ENCODE measurements around the gene SCYGR1. TPM values are rescaled to one million over a fixed set of nuclear protein-coding genes. Genes with fewer than 3 reads are reported as not detected.
"Not testable (repeated sequence)": the region's sequence is repeated elsewhere in the genome, so short reads cannot be mapped to it uniquely, and the experiment has no call there.

SCYGR1 gene
- total RNA-seq, 1 experiment from 2014 or later: not detected

DNA sequence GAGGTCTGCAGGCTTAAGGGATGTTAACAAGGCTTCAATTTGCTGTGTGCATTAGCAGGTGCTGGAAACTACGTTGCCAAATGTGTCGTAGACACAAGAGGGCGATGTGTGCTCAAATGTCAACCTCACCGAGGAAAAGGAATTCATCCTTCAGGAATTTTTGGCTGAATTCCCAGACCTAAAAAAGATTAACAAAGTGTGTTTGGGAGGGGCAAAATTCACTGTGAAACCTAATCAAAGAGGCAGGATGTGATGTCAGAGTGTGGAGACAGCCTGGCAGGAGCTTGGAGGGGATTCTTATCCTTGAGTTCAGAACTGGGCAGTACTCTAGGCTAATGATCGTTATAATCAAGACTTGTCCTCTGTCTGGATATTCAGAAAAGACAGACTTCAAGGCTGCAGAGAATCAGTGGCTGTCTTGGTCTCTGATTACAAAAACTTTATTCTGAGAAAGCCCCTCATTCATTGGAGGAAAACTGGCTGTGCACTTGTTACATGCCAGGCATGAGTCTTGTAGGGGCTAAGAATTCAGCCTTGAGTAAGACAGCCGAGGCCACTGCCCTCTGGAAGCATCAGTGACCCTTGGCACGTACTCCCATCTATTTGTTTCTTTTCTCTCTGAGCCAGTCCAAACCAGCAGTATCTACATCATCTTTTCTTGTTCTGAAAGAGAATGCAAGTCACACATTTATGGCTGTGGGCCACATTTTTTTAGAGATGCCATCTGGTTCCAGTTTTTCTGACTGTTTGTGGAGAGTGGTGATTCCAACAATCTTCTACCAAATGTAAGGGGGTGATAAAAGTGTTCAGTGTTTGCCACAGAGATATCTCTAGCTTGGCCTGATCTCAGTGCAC, 18.7 kb upstream of the SCYGR1 start:
- in situ Hi-C loops (cut with HindIII; ENCODE audit: low pct_unique_long_range_greater_than_20kb, low sequenced_read_pairs): no loop called here
- peak; percentile 97 for DNase-seq (ENCODE audit: low read depth)

DNA sequence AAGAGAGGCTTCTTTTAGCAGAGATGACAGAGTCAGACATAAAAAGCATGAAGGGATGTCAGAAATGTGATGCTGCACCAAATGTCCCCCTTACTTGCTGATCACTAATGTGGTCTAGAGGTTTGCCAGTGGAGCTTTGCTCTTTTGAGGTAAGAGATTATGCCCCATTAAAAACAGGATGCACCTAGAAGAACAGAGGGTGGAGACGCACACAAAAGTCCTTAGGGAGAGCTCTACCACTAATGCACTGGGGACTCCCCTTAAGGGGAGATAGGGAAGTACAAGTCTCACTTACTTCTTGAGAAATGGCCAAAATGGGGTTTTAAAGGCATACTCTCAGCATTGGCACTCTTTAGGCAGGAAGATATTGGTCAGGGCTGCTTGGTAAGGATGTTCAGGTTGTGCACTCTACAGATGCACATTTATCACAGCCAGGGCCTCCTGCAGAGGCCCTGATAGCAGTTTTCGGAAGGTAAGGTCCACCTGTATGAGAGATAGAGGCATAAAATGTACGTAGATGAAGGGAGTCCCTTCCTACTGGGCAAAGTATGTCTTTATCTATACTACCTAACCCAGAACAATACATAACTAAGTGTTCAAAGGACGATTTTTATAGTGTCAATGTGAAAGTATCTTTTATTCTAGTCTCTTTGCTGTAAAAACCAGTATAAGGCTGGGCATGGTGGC, 17.0 kb upstream of the SCYGR1 start:
- in situ Hi-C loops (cut with HindIII; ENCODE audit: low pct_unique_long_range_greater_than_20kb, low sequenced_read_pairs): no loop called here

DNA sequence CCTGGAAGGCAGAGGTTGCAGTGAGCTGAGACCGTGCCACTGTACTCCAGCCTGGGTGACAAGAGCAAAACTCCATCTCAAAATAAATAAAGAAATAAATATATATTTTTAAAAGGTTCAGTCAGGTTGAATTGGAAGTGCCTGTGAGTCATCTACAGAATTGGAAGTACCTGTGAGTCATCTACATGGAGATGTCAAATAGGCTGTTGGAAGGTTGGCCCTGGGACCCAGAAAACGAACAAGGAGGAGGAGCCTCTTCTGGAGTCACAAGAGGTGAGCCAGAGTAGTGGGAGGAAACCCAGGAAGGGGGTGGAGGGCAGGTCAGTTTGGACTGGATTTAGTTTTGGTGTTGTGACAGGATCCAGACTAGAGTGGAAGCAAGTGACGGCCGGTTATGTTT, 15.2 kb upstream of the SCYGR1 start:
- in situ Hi-C loops (cut with HindIII; ENCODE audit: low pct_unique_long_range_greater_than_20kb, low sequenced_read_pairs): no loop called here
- DNase-seq (ENCODE audit: low read depth): no peak

More for the DNA sequence above, 17.0 kb upstream of the SCYGR1 start:
- no peak for DNase-seq (ENCODE audit: low read depth)

DNA sequence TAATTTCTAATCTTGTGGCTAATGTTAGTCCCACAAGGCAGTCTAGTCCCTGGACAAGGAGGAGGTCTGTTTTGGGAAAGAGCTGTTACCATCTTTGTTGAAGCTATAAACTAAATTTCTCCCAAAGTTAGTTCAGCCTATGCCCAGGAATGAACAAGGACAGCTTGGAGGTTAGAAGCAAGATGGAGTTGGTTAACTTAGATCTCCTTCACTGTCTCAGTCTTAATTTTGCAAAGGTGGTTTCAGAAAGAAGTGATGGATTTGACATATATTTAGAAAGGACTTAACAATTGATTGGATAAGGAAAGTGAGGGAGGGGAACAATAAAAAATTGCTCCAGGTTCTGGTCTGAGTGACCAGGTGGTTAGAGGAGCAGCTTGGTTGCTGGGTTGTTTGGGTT, 14.6 kb upstream of the SCYGR1 start:
- no peak for DNase-seq (ENCODE audit: low read depth)
- in situ Hi-C loops (cut with HindIII; ENCODE audit: low pct_unique_long_range_greater_than_20kb, low sequenced_read_pairs): no loop called here

DNA sequence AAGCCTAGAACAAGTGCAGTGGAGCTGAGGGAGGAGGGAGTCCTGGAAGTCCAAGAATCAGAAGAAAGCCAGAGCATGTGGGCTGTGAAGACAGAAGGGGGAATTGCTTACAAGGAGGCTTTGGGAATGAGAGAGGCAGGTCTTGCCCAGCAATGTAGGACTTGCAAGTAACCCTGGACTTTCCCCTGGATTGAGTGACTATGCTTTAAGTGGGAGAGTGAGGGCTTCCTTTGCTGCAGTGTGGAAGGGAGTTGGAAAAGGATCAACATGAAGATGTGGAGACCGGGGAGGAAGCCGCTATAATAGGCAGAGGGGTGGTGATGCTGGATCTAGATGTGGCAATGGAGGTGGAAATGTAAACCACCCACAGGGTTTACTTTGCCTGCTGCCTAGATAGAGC, 13.8 kb upstream of the SCYGR1 start:
- no peak for DNase-seq (ENCODE audit: low read depth)
- in situ Hi-C loops (cut with HindIII; ENCODE audit: low pct_unique_long_range_greater_than_20kb, low sequenced_read_pairs): no loop called here

DNA sequence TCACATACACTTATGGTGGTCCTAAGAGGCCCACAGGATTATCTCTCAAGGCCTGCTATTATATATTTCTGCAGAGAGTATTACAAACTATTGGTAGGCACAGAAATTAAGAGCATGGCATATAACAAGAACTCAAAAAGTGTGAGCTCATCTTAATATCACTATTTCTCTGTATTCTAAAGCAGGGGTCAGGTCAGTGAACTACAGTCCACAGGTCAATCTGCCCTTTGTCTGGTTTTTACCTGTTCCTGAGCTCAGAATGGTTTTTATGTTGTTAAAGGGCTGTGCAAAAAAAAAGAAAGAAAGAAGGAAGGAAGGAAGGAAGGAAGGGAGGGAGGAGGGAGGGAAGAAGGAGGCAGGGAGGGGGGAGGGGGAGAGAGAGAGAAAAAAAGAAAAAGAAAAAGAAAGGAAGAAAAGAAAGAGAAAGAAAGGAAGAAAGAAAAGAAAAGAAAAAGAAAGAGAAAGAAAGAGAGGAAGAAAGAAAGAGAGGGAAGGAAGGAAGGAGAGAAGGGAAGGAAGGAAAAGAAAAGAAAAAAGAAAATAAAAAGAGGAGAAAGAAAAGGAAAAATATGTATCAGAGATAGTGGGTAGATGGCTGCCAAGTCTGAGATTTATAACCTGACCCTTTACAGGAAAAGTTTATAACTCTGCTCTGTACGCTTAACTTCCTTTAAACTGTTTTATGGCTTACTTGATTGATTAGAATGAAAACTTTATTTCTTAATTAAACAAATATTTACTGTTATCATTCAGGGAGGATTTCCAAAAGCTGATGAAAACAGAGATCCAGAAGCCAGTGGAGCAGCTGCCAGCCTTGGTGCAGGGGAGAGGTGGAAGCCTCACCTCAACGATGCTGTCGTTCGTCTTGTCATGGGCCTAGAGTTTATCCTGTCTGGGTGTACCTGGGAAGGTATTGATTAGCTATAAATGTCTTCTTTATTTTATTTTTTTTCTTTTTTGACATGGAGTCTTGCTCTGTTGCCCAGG, 11.2 kb upstream of the SCYGR1 start:
- DNase-seq (ENCODE audit: low read depth): no peak
- in situ Hi-C loops (cut with HindIII; ENCODE audit: low pct_unique_long_range_greater_than_20kb, low sequenced_read_pairs): no loop called here

DNA sequence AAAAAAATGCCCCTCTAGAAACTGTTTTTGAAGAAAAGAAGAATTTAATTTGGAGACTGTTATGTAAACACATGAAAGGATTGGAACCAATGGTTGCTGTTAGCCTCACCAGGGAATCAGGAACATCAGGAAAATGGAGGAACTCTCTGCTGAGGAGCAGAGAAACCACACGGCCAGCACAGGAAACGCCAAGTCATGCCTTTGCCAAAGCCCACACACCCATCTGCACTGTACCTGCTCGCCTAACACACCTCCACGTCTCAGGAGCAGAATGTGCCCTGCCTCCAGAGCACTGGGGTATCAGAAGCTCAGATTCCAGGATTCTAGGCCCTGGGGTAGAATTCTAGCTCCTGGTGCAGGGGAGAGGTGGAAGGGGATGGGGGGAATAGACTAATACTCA, 9.8 kb upstream of the SCYGR1 start:
- in situ Hi-C loops (cut with HindIII; ENCODE audit: low pct_unique_long_range_greater_than_20kb, low sequenced_read_pairs): no loop called here
- DNase-seq (ENCODE audit: low read depth): no peak

DNA sequence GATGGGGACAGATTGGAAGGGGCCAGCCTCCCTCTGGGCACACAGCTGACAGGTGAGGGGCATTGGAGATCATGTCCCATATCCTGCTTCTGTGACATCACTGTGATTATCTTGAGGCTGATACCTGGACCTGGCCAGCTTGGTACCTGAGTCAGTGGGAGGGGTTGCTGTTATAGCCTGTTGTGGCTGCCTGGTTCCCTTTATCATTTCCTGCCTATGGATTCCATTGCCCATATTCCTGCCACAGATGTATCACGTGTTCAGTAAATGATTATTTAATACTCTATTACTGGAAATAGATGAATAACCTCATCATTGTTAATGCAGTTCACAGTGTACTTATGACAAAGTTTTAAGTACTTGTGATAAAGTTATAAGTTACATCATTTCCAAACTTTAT, 7.8 kb upstream of the SCYGR1 start:
- no peak for DNase-seq (ENCODE audit: low read depth)
- in situ Hi-C loops (cut with HindIII; ENCODE audit: low pct_unique_long_range_greater_than_20kb, low sequenced_read_pairs): no loop called here

DNA sequence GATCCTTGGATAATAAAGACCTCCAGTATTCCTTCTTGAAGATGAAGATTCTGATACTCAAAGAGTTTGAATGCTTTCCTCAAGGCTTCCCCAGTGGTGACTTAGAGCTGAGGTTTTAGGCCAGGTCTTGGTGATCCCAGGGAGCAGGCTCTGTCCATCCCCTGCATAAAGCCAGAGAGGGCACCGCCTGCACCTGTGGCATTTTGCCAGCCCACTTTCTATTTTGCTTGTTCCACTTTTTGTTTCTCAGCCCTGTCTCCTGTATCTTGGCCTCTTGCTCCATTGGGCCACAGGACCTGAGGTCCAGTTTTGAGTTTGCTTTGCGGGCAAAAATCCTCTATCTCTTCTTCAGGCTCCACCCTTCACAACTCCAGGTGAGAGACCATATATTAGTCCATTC, 6.7 kb upstream of the SCYGR1 start:
- in situ Hi-C loops (cut with HindIII; ENCODE audit: low pct_unique_long_range_greater_than_20kb, low sequenced_read_pairs): no loop called here
- no peak for DNase-seq (ENCODE audit: low read depth)

DNA sequence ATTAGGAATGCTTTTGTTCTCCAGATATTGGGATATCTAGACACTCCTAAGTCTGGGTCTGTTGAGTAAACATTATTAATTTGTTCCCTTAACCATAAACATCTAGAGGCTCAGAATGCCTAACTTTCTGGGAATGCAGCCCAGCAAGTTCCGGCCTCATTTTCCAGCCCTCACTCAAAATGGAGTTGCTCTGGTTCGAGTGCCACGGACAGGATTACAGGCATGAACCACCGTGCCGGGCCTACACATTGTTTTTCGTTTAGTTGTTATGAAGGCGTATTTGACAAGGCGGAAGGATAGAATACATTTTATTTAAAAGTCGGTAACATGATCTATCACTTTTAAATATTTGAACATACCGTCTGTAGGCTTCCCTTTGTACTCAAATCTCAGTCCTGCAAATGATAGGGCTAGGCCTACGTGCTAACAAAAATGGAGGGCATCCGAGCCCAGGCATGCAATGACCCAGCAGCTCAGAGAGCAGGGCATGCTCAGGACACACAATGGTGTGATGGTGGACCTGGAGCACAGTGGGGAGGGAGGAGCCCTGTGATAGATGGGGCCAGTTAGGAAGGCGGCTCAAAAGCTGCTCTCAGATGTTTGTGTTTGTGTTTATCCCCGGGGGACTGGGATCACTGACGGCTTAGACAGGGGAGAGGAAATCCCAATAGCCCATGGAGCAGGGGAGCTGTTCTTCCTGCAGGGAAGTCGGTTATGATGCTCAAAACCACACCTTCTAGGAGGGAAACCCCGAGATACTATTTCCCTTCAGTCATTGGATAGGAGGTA, 2.9 kb upstream of the SCYGR1 start:
- DNase-seq (ENCODE audit: low read depth): no peak
- in situ Hi-C loops (cut with HindIII; ENCODE audit: low pct_unique_long_range_greater_than_20kb, low sequenced_read_pairs): no loop called here

DNA sequence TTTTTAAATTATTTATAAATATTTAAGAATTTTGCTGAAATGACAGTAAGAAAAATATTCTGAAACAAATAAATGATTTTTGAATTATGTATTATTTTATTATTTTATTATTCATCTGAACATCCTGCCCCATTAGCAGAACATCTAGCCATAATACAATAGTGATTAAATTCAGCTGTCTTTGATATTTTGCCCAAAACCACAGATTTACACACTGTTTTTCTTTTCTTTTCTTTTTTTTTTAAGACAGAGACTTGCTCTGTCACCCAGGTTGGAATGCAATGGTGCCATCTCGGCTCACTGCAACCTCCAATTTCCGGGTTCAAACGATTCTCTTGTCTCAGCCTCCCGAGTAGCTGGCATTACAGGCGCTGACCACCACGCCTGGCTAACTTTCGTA, 1.9 kb upstream of the SCYGR1 start:
- no peak for DNase-seq (ENCODE audit: low read depth)
- in situ Hi-C loops (cut with HindIII; ENCODE audit: low pct_unique_long_range_greater_than_20kb, low sequenced_read_pairs): no loop called here

DNA sequence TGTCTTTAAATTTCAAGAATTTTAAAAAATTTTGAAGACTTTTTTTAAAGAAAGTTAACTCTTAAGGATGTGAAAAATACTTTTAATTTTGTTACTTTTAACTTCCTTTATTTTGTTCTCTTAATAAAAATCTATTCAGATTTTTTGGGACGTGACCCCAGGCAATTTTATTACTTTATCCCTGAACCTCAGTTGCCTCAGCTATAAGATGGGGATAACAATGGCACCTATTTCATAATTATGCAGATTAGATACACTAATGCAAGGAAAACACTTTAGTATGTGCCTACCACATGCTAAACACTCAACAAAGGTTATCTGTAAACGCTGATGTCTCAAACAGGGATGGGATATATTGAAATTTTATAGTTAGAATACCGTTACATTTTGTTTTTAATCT, 1.5 kb upstream of the SCYGR1 start:
- no peak for DNase-seq (ENCODE audit: low read depth)
- in situ Hi-C loops (cut with HindIII; ENCODE audit: low pct_unique_long_range_greater_than_20kb, low sequenced_read_pairs): no loop called here

DNA sequence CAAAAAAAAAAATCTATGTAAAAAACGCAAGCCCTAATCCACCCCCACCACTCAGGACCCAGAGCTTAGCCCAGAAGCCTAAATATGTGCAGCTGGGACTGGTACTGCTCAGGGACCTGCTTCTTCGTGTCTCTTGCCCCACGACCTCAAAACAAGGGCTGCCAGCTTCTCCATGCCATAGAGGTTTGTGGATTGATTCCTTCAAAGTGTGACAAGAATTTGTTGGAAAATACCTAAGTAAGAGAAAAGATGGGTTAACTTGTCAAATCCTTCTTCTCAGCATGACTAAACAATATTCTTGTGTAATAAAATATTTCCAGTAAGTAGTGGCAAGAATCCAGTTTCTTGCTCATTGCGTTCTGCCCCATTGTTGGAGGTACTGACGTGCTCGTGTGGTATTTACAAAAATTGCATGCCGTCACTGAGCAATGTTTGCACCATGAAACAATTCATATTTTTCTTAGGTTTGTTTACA, 825 bp upstream of the SCYGR1 start:
- peak; percentile 48 for DNase-seq (ENCODE audit: low read depth)
- in situ Hi-C loops (cut with HindIII; ENCODE audit: low pct_unique_long_range_greater_than_20kb, low sequenced_read_pairs): no loop called here

DNA sequence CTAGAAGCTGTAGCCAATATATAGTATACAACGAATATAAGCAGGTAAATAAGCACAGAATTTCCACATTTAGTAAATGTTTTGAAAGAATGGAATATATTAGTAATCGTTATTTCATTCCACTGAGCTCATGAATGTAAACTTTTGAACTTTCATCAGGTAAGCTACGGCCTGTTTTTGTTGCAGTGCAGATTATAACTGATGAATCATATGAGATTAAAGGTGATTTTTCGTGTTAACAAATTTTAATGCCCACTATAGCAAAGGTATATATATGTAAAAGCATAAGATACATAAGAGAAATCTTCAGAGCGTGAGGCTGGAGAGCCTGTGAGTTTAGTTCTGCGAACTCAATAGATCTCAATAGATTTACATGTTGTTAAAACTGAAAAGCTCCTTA, 1.1 kb downstream of the SCYGR1 start:
- no peak for DNase-seq (ENCODE audit: low read depth)

DNA sequence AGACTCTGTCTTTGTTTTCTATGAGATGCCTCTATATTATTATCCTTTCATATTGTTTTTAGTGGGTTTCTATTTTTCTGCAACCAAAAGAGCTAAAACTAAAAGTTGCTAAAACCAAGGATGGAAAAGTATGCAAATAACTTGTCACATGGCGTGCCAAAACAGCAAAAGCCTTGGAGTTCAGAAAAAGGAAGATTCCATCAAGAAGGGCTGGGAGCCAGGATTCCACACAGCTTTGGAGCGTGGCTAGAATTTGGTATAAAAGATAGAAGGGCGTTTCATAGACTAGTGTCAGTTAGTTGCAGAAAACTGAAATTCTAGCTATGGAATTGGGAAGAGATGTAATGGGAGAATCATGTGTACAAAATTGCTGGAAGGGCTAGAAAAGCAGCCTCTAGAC, 4.1 kb downstream of the SCYGR1 start:
- in situ Hi-C loops (cut with HindIII; ENCODE audit: low pct_unique_long_range_greater_than_20kb, low sequenced_read_pairs): no loop called here
- no peak for DNase-seq (ENCODE audit: low read depth)

More for the DNA sequence above, 1.1 kb downstream of the SCYGR1 start:
- in situ Hi-C loops (cut with HindIII; ENCODE audit: low pct_unique_long_range_greater_than_20kb, low sequenced_read_pairs): no loop called here

DNA sequence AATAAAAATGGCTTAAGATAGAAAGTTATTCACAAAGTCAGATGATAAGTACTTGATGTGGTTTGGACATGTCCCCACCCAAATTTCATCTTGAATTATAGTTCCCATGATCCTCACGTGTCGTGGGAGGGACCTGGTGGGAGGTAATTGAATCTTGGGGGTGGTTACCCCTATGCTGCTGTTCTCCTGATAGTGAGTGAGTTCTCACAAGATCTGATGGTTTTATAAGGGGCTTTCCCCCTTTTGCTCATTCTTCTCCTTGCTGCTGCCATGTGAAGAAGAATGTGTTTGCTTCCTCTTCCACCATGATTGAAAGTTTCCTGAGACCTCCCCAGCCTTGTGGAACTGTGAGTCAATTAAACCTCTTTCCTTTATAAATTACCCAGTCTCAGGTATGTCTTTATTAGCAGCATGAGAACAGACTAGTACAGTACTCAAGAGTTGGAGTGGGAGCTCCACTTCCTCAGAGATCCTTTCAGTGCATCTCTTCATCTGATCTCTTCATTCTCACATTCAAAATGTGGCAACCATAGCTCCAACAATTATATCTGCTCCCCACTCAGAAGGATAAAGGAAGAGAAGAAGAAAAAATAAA, 5.4 kb downstream of the SCYGR1 start:
- DNase-seq (ENCODE audit: low read depth); in situ Hi-C loops (cut with HindIII; ENCODE audit: low pct_unique_long_range_greater_than_20kb, low sequenced_read_pairs): not testable (repeated sequence)

DNA sequence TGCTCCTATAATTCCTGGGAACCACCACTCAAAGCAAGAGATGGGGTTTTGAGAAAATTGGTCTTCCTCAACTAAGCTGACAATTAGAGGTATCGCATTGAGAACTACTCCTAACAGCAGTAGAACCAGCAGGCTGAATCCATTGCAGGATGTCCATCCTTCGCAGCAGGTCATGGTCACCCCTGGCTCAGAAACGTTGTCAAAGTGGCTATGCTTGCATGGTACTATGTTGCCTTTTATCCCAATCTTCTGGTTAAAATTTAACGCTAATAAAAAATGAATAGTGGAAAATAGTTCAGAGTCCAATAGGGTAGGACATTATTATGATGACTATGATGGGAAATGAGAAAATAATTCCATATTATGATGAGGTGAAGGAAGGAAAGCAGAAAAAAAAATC, 8.7 kb downstream of the SCYGR1 start, which contains the start of gene TM4SF20:
TM4SF20 (minus strand) TSS at position 212 of the 400 bp plus-strand sequence; CDS start at position 174, 38 bp downstream.
- in situ Hi-C loops (cut with HindIII; ENCODE audit: low pct_unique_long_range_greater_than_20kb, low sequenced_read_pairs): no loop called here
- no peak for DNase-seq (ENCODE audit: low read depth)

Measured in Caki2 (cell line).